OCI-LY1 (cell line): ENCODE measurements around the gene FBXL19.

Experiments used
- H2AFZ ChIP-seq: fragments of 200-600 bp; sonication (generic), shearing (Covaris generic); 2 replicates; pipeline ENCODE4 v1.6.0; 2014; ENCODE audit warnings: antibody characterized with exemption, mild to moderate bottlenecking, low read length
- H3F3A ChIP-seq: fragments of 200-600 bp; sonication (generic), shearing (Covaris generic); 2 replicates; pipeline ENCODE4 v1.6.0; 2014; ENCODE audit warnings: mild to moderate bottlenecking, antibody characterized with exemption, low read length, moderate library complexity; ENCODE audit not compliant: insufficient read depth
- H3K27ac ChIP-seq: fragments of 200-600 bp; sonication (generic); 2 replicates; pipeline ENCODE4 v1.5.1; 2014; ENCODE audit warnings: low read length, mixed run types, mild to moderate bottlenecking, low read depth; ENCODE audit not compliant: poor library complexity, severe bottlenecking
- H3K27me3 ChIP-seq: fragments of 200-600 bp; sonication (generic); 2 replicates; pipeline ENCODE4 v1.6.0; 2014; ENCODE audit warnings: antibody characterized with exemption, mild to moderate bottlenecking, low read length, moderate library complexity; ENCODE audit not compliant: insufficient read depth
- H3K36me3 ChIP-seq: fragments of 200-600 bp; sonication (generic); 2 replicates; pipeline ENCODE4 v1.6.1; 2014; ENCODE audit warnings: mild to moderate bottlenecking, antibody characterized with exemption, low read length, moderate library complexity, mixed read lengths; ENCODE audit not compliant: insufficient read depth
- H3K4me1 ChIP-seq: fragments of 200-600 bp; sonication (generic); 2 replicates; pipeline ENCODE4 v1.5.1; 2014; ENCODE audit warnings: mild to moderate bottlenecking, low read length, moderate library complexity; ENCODE audit not compliant: insufficient read depth, severe bottlenecking
- H3K4me2 ChIP-seq: fragments of 200-600 bp; sonication (generic), shearing (Covaris generic); 2 replicates; pipeline ENCODE4 v1.6.1; 2014; ENCODE audit warnings: low read length
- H3K4me3 ChIP-seq: fragments of 200-600 bp; sonication (generic); 2 replicates; pipeline ENCODE4 v1.5.1; 2014; ENCODE audit warnings: low read length, low read depth, mild to moderate bottlenecking, mixed read lengths; ENCODE audit not compliant: poor library complexity, severe bottlenecking
- H3K79me2 ChIP-seq: fragments of 200-600 bp; shearing (Covaris generic); 2 replicates; pipeline ENCODE4 v1.6.1; 2016; ENCODE audit warnings: mixed run types, low read length, mixed read lengths; ENCODE audit not compliant: insufficient read depth
- H3K9ac ChIP-seq: fragments of 200-600 bp; sonication (generic), shearing (Covaris generic); 2 replicates; pipeline ENCODE4 v1.6.1; 2014; ENCODE audit warnings: mild to moderate bottlenecking, low read length, mixed read lengths
- H3K9me2 ChIP-seq: fragments of 200-600 bp; sonication (generic), shearing (Covaris generic); 2 replicates; pipeline ENCODE4 v1.6.1; 2014; ENCODE audit warnings: low read depth, mild to moderate bottlenecking, low read length, mixed read lengths
- H3K9me3 ChIP-seq: fragments of 200-600 bp; shearing (Covaris generic); 2 replicates; pipeline ENCODE4 v1.6.1; 2014; ENCODE audit warnings: low read length, mixed read lengths
- H4K20me1 ChIP-seq: fragments of 200-600 bp; sonication (generic), shearing (Covaris generic); 2 replicates; pipeline ENCODE4 v1.6.0; 2016; ENCODE audit warnings: mild to moderate bottlenecking, low read length; ENCODE audit not compliant: insufficient read depth
- CTCF ChIP-seq: fragments of 200-600 bp; sonication (generic), shearing (Covaris generic); IDR thresholded peaks from 2 replicates; pipeline ENCODE4 v1.5.1; 2017; ENCODE audit warnings: mild to moderate bottlenecking, antibody characterized with exemption, low read length, moderate library complexity, mixed read lengths
- EZH2 ChIP-seq: fragments of 200-600 bp; sonication (generic), shearing (Covaris generic); IDR thresholded peaks from 2 replicates; pipeline ENCODE4 v1.8.0; 2017; ENCODE audit warnings: borderline replicate concordance, mixed run types, mild to moderate bottlenecking, antibody characterized with exemption, low read length, moderate library complexity, mixed read lengths

FBXL19 gene

GRCh38 chr16:30903596-30903995 lies 19.8 kb upstream of the FBXL19 start:
- Histone ChIP-seq H3K36me3 (no peaks in the 10 kb centered on the region), H3K4me2 (no peak overlapping the region), H3K9me2 (no peaks in the 10 kb centered on the region), H3K9me3 (no peaks in the 10 kb centered on the region), H4K20me1 (no peaks in the 10 kb centered on the region), H3K9ac (no peak overlapping the region), H3K79me2 (no peaks in the 10 kb centered on the region), H3K27ac (no peak overlapping the region), H3K4me3 (no peak overlapping the region), H3K4me1 (peaks cover 29% of the 10 kb centered on the region), H3F3A (no peaks in the 10 kb centered on the region), H3K27me3 (no peaks in the 10 kb centered on the region), H2AFZ (peak overlapping the region; percentile 1; the same call in 1 of the 2 replicates)
- TF ChIP-seq EZH2 (no peak), CTCF (no peak)

GRCh38 chr16:30904114-30904780 lies 19.1 kb upstream of the FBXL19 start:
- Histone ChIP-seq H3K9ac (no peak overlapping the region), H3K27ac (no peak overlapping the region), H3K9me3 (no peaks in the 10 kb centered on the region), H4K20me1 (no peaks in the 10 kb centered on the region), H2AFZ (peak overlapping the region; percentile 1; the same call in 1 of the 2 replicates), H3F3A (no peaks in the 10 kb centered on the region), H3K36me3 (no peaks in the 10 kb centered on the region), H3K4me3 (no peak overlapping the region), H3K9me2 (no peaks in the 10 kb centered on the region), H3K27me3 (no peaks in the 10 kb centered on the region), H3K79me2 (no peaks in the 10 kb centered on the region), H3K4me1 (peaks cover 29% of the 10 kb centered on the region), H3K4me2 (no peak overlapping the region)
- TF ChIP-seq EZH2, result no peak
- TF ChIP-seq CTCF, result no peak

GRCh38 chr16:30907064-30907463 lies 16.3 kb upstream of the FBXL19 start:
- H3K36me3 ChIP-seq, result no peaks in the 10 kb centered on the region
- no peak overlapping the region for H3K27ac ChIP-seq
- H3K9me2 ChIP-seq, result no peaks in the 10 kb centered on the region
- H4K20me1 ChIP-seq, result no peaks in the 10 kb centered on the region
- no peaks in the 10 kb centered on the region for H3K9me3 ChIP-seq
- no peaks in the 10 kb centered on the region for H3F3A ChIP-seq
- no peak for TF ChIP-seq CTCF
- no peak for TF ChIP-seq EZH2
- H3K4me3 ChIP-seq, result no peak overlapping the region
- H3K4me1 ChIP-seq, result peaks cover 21% of the 10 kb centered on the region
- H2AFZ ChIP-seq, result no peak overlapping the region
- no peak overlapping the region for H3K4me2 ChIP-seq
- H3K27me3 ChIP-seq, result no peaks in the 10 kb centered on the region
- no peak overlapping the region for H3K9ac ChIP-seq
- H3K79me2 ChIP-seq, result no peaks in the 10 kb centered on the region
